GM21737 (cell line): ENCODE results near the gene SAMHD1.
A peak's percentile ranks its signal among the peaks of the same experiment; 100 is the strongest.
"Not testable (repeated sequence)": the region's sequence is repeated elsewhere in the genome, so short reads cannot be mapped to it uniquely, and the experiment has no call there.

Experiments used
- ATAC-seq: cut with Tn5 transposase; IDR thresholded peaks from one replicate; pipeline ENCODE4 v1.9.1; 2021; ENCODE audit warnings: mild to moderate bottlenecking, moderate library complexity; ENCODE audit not compliant: unreplicated experiment

The SAMHD1 gene

DNA sequence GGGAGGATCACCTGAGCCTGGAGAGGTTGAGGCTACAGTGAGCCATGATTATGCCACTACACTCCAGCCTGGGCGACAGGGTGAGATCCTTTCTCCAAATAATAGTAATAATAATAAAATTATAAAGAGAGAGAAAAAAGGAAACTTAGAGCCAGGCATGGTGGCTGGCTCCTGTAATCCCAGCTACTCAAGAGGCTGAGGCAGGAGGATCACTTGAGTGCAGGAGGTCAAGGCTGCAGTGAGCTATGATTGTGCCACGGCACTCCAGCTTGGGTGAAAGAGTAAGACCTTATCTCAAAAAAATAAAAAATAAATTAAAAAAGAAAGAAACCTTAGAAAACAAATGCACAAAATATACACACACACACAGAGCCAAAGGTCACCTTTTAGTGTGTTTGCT, 5.2 kb upstream of the SAMHD1 start:
- ATAC-seq, result no peak

GRCh38 chr20:36956016-36956415, 4.5 kb upstream of the SAMHD1 start:
- no peak for ATAC-seq

DNA sequence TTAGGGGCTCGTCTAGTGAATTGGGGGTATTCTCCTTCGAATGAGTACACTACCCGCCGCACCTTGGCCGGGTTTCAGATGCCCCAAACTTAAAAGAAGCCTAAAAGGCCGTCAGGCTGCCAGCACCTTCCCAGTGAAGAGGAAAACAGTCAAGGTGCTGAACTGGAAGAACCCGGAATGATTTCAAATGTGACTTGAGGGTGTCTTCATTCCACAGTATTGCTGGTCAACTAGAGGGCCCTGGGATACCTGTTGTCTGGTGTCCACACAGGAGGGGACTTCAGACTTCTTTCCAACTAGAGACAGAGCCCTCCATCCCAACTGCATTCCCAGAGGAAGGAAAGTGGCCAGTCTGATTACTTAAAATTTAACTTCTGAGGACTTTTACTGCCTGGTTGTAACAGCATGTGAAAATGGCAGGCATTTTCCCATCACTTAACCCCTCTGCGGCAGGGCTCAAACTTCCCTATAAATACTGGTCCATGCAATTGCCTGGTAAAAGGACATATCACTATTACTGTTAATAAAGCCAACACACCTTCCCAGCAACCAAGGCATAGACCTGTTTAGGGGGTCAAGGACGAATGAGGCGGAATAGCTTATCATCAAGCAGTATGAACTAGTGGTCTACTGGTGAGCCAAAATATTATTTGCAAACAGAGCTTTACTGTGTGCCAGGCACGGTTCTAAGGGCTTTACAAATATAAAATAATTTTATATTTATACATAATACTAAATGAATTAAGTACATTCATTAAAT, 651 bp upstream of the SAMHD1 start:
- no peak for ATAC-seq

DNA sequence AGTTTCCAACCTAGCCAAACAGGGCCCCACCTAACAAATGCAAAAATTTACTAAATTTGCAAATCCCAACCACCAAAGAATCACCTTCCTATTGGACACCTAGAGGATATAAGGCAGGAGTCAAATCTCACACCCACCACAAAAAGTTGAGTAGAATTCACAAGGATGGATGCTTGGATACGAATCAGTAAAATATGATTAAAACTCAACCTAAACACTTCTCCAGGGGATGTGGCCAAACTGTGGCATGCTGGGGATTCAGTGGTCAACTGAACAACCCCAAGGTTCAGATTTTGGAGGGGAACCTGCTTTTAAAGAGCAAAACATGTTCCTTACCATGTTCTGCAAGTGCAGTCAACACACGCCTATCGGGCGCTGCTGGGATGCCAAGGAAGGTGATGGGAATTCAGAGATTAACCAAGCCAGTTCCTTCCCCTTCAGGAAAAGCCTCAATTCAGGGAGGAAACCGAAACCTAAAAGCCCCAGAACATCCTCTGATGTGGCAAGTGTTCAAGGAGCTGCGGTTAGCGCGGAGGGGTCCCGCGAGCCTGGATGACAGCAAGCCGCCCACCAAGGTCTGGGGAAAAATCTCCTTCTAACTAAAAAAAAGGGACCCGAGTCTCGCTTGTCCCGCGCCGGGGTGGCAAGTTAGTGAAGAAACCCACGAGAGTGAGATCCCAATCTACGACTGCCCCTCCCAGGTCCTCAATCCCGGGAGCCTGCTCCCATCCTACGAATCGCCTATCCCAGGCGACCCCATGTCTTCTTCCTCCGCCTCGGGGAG, 902 bp downstream of the SAMHD1 start:
- peak; percentile 6 for ATAC-seq

DNA sequence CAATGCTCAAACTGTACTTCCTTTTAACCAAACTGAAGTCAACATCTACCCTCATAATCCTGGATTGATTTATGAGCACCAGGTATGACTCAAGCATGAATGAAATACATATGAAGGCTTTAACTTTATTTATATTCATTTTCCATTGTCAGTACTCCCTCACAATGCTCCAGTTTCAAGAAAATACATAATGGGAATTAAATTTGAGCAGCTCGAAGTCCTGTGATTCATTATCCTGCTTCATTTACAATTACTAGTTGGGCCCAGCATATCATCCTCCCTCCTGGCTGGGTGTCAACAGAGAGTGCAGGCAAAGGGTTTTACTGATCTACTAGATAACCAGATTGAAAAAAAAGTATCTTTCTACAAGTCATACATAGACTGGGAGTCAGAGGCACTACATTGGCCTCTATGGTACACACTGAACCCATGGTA, 10.1 kb downstream of the SAMHD1 start:
- no peak for ATAC-seq

DNA sequence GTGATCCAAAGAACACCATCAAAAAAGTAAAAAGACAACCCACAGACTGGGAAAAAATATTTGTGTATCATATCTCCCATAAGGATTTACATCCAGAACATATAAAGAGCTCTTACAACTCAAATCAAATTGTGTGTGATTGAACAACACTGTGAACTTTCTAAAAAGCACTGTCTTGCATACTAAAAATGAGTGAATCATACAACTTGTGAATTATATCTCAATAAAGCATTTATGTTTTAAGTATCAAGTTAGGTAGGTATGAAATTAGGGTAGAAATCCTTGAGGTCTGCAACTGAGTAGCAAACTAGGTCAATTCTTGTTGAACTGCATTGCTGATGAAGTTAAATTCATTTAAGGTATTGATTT, 14.1 kb downstream of the SAMHD1 start:
- ATAC-seq, result no peak

DNA sequence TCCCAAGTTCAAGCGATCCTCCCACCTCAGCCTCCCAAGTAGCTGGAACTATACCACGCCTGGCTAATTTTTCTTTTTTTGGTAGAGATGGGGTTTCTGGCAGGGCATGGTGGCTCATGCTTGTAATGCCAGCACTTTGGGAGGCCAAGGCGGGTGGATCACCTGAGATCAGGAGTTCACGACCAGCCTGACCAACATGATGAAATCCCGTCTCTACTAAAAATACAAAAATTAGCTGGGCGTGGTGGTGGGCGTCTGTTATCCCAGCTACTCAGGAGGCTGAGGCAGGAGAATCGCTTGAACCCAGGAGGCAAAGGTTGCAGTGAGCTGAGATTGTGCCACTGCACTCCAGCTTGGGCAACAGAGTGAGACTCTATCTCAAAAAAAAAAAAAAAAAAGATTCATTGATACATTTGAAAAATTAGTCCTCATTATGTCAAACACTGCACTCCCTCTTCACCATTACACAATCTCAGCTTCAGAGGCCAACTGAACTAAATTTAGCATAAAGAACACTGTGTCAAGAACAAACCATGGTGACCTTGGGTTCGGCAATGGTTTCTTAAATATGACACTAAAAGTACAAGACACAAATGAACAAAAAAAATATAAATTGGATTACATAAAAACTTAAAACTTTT, 14.6 kb downstream of the SAMHD1 start:
- not testable (repeated sequence) for ATAC-seq

DNA sequence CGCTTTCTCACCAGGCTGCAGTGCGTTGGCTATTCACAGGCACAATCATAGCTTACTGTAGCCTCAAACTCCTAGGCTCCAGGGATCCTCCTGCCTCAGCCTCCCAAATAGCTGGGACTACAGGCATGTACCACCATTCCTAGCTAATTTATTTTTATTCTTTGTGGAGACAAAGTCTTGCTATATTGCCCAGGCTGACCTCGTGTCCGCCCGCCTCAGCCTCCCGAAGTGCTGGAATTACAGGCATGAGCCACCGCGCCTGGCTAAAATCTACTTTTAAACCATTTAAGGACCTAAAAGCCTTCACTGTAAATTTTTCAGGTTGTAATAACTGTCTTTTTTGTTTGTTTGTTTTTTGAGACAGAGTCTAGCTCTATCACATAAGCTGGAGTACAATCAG, 15.2 kb downstream of the SAMHD1 start:
- no peak for ATAC-seq

DNA sequence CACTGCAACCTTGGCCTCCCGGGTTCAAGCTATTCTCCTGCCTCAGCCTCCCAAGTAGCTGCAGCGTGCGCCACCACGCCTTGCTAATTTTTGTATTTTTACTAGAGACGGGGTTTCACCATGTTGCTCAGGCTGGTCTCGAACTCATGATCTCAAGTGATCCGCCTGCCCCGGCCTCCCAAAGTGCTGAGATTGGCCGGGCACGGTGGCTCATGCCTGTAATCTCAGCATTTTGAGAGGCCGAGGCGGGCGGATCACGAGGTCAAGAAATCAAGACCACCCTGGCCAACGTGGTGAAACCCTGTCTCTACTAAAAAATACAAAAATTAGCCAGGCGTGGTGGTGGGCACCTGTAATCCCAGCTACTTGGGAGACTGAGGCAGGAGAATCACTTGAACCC, 17.9 kb downstream of the SAMHD1 start:
- not testable (repeated sequence) for ATAC-seq

- ATAC-seq, result no peak
These were observed 18.8 kb downstream of the SAMHD1 start for GRCh38 chr20:36932476-36933426.

DNA sequence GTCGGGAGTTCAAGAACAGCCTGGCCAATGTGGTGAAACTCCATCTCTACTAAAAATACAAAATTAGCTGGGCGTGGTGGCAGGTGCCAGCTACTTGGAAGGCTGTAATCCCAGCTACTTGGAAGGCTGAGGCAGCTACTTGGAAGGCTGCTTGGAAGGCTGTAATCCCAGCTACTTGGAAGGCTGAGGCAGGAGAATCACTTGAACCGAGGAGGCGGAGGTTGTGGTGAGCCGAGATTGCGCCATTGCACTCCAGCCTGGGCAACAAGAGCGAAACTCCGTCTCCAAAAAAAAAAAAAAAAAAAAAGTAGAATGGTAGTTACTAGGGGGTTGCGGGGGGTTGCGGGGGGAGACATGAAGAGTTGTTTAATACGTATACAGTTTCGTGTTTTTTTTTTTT, 19.4 kb downstream of the SAMHD1 start:
- not testable (repeated sequence) for ATAC-seq

DNA sequence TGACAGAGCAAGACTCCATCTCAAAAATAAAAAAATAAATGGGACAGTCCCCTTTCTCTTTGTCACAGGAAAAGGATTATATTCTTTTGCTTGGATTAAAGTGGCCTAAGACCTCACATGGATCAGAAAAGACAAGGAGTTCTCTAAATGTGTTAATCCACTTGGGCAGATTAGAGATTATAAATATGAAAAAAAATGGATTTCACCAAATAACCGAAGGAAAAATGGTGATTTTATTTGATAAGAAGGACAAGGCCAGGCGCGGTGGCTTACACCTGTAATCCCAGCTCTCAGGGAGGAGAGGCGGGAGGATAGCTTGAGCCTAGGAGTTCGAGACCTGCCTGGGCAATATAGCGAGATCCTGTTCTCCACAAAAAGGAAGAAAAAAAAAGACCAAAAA, 21.8 kb downstream of the SAMHD1 start:
- ATAC-seq, result no peak

GRCh38 chr20:36929290-36929689, 22.2 kb downstream of the SAMHD1 start:
- ATAC-seq, result no peak

DNA sequence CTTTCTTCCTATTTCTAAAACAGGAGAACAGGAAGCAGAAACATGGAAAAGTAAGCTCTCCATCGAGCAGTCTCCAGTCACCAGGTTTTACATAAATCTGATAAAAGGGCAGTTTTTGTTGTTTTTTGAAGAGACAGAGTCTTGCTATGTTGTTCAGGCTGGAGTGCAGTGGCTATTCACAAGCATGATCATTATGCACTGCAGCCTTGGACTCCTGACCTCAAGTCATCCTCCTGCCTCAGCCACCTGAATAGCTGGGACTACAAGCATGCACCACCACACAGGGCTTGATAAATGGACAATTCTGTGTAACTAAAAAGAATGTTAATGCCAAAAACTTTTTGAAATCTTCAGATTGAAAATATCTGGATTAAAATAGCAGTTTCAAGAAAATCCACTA, 23.8 kb downstream of the SAMHD1 start:
- no peak for ATAC-seq

- ATAC-seq, result no peak
These were observed 24.8 kb downstream of the SAMHD1 start for GRCh38 chr20:36926653-36927200.

- ATAC-seq, result no peak
These were observed 26.3 kb downstream of the SAMHD1 start for GRCh38 chr20:36925234-36925633.

- ATAC-seq, result no peak
These were observed 27.1 kb downstream of the SAMHD1 start for GRCh38 chr20:36924167-36925045.

DNA sequence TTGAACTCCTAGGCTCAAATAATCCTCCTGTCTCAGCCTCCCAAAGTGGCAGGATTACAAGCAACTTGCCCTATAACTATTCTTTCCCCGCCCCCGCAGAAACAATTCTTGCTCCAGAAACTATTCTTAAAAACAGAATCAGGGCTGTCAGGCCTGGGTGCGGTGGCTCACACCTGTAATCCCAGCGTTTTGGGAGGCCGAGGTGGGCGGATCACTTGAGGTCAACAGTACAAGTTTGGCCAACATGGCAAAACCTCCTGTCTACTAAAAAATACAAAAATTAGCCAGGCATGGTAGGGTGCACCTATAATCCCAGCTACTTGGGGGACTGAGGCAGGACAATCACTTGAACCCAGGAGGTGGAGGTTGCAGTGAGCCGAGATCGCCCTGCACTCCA, 31.2 kb downstream of the SAMHD1 start:
- ATAC-seq, result no peak

GRCh38 chr20:36919715-36920333, 31.7 kb downstream of the SAMHD1 start:
- no peak for ATAC-seq
